H4 (cell line): ENCODE data around the gene HHIPL1. TPM values are rescaled to one million over a fixed set of nuclear protein-coding genes. Genes with fewer than 3 reads are reported as not detected.
"Not testable (repeated sequence)": the region's sequence is repeated elsewhere in the genome, so short reads cannot be mapped to it uniquely, and the experiment has no call there.

Source experiments
- DNase-seq: peaks from one replicate; pipeline ENCODE4 v3.0.0-alpha.2; 2015; ENCODE audit warnings: low spot score
- total RNA-seq: library from RNA; depleted of rRNA; stranded (reverse); fragments of >200 nt; shearing (Covaris generic); gene quantifications from 2 replicates; pipeline ENCODE4 v1.2.3, GENCODE V29; 2014

HHIPL1 gene
- total RNA-seq, 1 experiment from 2014 or later: 0.02 TPM

DNA sequence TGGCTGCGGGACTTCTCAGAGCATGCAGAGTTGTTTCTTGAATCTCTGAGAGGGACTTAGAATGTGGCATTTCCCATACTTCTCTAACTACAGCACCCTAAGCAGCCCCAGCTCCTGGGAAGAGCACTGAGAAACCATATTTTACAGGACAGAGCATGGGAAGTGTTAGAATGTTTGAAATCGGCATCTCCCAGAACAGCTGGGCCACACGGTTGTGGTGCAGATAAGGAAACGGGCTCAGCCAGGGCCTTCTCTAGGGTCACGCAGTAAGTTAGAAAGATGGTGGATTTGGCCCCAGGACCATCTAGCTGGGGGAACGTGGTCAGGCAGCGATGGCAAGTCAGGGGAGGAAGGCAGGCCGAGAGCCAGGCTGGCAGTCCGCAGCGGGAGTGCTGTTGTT is 10.5 kb upstream of the HHIPL1 start:
- no peak for DNase-seq

DNA sequence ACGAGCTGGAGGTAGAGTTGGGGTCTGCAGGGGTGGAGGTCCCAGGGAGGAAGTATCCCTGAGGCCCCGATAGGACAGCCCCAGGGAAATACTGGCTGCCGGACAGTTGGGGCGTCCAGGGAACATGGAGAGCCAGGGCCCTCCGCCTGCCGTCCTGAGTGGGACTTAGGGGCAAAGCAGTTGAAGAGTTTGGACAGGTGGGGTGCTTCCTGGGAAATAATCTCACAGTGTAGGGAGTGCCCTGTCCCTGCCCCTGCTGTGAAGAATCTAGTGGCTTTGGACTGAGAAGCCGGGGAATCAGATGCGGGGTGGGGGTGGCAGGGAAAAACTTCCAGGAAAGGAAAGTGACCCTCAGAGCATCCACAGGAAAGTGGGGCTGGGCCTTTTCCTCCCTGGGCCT is 9.8 kb upstream of the HHIPL1 start:
- no peak for DNase-seq

DNA sequence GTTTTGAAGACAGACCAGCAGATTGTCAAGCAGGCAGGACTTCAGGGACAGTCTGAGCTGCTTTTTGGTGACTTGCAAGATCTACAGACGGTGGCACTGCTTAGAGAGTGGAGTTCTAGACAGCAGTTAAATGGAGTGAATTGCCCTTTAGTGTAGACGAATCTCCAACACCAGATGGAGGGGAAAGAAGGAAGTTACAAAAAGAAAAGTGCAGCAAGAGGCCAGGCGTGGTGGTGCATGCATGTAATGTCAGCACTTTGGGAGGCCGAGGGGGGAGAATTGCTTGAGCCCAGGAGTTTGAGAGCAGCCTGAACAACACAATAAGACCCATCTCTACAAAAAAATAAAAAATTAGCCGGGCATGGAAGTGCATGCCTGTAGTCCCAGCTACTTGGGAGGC is 8.4 kb upstream of the HHIPL1 start:
- DNase-seq: no peak

DNA sequence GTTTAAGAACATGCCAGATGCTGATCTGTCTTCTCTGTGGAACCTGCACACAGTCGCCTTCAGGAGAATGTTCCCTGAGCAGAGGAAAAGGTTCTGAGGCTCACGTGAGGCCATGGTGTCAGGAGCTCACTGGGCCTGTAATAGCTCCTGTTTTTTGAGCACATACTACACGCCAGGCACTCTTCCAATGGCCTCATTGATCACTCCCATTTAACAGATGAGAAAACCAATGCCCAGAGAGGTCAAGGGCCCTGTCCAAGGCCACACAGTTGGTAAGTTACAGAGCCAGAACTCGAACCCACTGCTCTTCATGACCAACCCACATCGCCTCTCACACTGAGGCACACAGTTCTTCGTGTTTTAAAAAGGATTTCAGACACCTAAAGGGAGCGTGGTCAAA is 7.3 kb upstream of the HHIPL1 start:
- no peak for DNase-seq

DNA sequence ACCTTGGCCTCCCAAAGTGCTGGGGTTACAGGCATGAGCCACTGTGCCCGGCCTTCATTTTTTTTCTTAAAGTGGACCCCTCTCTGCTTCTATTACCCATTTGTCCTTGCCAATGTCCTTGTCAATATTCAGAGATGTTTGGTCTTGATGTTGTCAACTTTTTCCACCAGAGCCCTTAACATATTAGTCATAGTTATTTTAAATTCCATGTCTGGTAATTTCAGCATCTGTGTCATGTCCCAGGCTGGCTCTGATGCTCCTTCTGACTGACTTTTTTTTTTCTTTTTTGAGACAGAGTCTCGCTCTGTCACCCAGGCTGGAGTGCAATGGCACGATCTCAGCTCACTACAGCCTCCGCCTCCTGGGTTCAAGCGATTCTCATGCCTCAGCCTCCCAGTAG is 2.2 kb upstream of the HHIPL1 start:
- DNase-seq: not testable (repeated sequence)

DNA sequence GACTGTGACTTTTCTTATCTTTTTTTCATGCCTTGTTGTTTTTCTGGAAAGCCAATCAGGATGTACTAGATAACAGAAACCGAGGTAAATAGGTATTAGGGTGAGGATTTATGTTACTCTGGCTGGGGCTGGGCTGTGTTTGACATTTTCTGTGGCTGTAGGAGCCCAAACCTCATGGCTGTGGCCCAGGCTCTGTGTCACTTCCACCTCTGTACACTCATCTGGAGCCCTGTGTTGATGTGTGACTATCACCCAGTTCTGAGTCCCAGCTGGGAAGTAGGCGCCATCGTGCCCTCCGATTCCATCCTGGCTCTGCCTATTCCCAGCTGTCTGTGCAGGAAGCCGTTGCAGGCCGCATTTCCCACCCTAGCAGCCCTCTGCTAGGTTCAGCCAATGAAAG is 1.6 kb upstream of the HHIPL1 start:
- DNase-seq: no peak

DNA sequence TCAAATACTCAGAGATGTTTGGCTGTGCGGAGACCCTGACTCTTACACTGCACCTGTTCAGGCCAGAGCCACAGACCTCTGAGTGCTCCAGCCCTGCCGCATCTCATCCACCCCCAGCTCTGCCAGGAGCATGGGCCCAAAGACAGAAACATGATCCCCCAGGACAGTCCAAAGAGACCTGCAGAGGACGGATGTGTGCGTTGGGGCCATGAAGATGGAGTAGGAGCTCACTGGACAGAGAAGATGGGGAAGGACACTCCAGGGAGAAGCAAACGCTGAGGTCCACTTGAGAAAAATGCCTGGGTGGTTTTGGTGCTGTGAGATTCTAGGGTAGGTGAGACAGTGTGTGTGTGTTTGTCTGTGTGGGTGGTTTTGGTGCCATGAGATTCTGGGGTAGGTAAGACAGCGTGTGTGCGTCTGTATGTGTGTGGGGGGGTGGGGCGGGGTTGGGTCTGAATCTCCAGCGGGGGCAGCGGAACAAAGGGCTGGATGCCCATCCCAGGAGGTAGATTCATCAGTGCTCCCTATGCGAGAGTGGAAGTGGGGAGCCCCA is 818 bp upstream of the HHIPL1 start:
- DNase-seq: no peak

DNA sequence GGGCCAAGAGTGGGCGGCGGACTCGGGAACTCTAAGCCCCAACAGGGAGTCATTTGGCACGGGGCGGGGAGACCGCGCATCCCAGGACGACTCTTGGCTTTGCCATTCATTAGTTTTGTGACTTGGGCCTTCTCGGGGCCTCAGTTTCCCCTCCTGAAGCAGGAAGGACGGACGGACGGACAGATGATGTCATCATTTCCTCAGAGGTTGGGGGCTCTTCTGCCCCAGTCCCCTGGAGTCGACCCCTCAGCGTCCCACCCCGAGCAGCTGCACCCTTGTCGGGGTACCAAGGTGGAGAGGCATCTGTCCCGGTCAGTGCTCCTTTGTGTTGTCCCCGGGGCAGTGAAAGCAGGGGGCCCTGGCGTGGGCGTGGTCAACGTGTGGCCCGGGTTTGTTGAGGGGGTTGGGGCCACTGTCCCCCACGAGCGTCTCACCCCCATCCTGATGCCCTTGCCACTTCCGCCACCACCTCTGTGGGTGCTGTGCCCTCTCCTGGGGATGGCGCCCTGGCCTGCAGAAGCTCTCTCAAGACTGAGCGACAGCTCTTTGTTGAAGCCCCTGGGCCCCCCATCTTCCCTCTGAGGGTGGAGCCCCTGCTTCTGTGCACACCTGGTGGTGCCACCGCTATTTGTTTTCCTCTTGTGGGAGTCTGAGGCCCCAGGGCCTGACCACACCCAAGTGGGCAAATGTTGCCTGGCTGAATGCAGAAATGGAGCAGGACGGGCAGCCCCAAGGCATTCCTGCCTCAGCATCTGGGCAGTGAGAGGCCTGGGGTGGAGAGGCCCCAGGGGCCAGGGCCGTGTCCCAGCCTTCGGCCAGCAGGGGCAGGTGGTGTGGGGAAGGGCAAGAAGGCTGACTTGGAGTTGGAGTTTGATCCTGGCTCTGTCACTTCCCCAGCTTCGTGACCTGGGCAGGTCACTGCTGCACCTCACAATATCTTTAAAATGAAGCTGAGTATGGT is 896 bp downstream of the HHIPL1 start:
- DNase-seq: no peak

DNA sequence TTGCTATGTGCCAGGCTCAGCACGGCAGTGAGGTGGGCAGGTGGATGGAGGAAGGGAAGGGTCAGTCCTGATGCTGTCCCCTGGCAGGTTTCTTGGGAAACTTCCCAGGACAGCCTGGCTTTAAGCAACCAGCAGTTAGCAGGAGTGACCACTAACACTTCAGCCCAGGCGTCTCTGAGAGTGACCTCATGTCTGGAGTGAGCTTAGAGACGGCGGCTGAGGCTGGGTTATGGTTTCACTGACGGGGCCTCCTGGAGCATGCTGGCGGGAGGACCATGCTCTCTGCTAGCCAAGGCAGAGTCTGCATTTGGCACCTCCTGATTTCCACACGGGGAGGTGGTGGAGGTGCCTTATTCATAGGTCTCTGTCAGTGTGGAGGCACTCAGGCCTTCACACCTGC is 2.5 kb downstream of the HHIPL1 start:
- no peak for DNase-seq

DNA sequence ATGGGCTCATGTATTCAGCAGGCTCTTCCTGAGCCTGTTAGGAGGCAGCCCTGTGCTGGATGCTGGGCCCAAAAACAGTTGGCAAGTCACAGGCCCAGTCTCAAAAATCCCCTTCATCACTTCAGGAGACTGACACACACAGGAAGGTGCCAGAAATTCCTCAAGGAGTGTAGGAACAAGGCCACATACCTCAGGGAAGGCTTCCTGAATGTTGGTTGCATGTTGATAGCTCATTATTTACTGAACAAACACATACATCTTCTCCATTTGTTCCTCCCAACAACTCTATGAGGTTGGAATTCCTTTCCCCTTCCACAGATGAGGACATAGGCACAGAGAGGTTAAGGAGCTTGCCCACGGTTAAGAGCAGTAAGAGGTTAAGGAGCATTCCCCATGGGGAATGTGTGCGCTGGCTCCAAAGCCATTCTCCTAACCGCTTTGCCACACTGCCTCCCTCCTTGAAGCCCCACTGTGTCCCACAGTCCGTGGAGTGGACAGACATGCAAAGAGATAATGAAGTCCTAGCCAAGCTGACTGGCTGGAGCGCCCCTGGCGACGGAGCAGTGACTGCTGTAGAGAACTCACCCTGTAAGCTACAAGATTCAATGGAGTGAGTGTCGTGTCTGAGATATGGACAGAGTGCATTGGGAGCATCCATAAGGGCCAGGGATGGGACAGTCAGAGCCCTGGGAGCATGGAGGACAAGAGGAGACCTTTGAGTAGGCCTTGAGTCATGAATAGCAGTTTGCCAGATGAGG is 3.3 kb downstream of the HHIPL1 start:
- DNase-seq: no peak

DNA sequence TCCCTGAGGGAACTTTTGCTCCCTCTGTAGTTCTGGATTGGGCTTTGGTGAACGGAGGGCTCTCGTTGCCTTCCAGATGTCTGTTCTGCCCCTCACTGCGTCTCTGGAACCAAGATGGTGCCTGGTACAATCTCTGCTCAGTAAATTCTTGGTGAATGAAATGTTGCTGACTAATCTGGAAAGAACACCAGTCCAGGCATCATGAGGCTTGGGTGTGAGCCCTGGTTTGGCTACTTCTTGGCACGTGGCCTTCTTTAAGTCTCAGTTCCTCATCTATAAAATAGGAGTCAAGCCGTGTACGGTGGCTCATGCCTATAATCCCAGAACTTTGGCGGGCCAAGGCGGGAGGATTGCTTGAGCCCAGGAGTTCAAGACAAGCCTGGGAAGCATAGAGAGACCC is 4.3 kb downstream of the HHIPL1 start:
- DNase-seq: no peak

DNA sequence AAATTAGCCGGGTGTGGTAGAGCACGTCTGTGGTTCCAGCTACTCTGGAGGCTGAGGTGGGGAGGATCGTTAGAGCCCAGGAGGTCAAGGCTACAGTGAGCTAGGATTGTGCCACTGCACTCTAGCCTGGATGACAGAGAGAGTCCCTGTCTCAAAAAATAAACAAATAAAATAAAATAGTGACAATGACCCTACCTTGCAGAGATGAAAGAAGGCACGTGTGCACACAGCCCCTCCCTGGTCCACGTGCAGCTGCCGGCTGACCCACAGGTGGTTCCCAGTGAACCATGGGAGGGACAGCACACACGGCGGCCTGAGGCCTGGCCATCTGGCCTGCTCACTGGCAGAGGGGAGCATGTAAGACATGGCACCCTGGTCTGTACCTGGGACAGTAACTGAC is 4.7 kb downstream of the HHIPL1 start:
- DNase-seq: no peak

DNA sequence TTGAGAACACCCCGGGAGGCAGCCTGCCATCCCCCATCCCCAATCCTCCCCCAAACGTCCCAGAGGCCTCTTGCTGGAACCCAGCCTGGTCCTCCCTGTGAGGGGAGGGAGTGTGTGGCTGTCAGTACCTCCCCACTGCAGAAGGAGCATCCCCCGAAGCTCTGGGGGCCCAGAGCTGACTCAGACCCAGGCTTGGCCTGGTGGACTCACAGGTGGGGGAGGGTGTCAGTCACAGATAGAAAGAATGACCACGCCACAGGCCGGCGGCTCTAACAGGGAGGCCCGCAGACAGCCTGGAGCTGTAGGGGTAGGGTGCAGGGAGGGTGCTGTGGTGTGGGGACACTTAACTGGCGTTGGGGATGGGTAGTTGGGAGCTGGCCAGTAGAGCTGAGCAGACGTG is 5.3 kb downstream of the HHIPL1 start:
- DNase-seq: no peak

DNA sequence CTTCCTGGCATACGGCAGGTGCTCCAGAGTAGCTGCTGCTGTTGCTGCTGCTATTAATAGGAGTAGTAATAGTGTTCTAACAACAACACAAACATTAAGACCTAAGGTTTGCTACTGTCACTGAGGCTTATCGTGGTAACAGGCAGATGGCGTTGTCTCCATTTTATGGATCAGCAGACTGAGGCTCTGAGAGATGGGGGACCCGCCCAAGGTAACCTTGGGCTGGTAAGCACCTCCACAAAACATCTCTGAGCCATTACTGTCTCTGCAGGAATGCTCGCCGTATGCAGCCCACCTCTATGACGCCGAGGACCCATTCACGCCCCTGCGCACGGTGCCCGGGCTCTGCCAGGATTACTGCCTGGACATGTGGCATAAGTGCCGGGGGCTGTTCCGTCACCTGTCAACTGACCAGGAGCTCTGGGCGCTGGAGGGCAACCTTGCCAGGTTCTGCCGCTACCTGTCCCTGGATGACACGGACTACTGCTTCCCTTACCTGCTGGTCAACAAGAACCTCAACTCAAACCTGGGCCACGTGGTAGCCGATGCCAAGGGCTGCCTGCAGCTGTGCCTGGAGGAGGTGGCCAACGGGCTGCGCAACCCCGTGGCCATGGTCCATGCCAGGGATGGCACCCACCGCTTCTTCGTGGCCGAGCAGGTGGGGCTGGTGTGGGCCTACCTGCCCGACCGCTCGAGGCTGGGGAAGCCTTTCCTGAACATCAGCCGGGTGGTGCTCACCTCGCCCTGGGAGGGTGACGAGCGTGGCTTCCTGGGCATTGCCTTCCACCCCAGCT is 7.2 kb downstream of the HHIPL1 start:
- no peak for DNase-seq

DNA sequence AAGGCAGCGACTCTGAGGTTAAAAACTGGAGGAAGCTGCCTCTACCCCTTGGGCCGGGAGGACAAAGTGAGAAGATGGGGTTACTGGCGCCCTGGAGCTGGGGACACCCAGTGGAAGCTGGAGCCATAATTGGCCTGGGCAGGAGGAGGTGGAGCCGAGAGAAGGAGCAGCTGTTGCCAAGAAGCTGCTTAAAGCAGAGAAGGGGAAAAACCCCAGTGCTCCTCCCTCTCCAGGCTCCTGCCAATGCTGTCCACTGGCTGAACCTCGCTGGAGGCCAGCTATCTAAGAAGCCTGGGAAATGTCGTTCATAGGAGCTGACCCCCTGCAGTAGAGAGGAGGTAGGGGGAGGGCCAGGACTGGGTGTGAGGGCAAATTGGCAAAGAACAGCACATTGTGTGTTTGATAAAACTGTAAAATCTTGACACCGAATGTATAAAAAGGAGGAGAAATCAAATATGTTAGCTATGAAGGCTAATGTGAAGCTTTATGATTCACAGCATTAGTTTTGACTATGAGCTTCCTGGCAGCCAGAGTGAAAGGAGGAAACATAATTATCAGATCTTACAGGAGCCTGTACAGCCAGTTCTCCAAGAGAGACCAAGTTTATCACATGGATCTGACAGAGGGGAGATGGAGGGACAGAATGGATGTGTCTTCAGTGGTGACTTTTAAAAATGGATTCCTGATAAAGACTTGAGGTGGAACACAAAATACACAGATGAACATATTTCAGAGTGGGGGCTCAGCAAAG is 9.5 kb downstream of the HHIPL1 start:
- peak; percentile 69 for DNase-seq

DNA sequence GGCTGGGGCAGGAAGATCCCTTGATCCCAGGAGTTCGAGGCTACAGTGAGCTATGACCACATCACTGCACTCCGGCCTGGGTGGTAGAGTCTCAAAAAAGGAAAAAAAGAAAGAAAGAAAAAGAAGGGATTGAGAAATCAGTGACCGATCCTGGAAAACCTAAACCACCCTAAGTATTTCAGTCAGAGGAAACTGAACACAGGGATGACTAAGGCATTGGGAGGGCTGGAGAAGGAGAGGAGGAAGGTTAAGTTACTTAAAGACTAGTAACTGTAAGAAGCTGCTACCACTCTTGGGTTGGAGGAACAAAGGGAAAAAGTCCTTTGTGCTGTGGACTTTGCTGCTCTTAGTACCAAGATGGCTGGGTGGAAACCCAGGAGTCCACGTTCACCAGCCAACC is 10.6 kb downstream of the HHIPL1 start:
- no peak for DNase-seq

DNA sequence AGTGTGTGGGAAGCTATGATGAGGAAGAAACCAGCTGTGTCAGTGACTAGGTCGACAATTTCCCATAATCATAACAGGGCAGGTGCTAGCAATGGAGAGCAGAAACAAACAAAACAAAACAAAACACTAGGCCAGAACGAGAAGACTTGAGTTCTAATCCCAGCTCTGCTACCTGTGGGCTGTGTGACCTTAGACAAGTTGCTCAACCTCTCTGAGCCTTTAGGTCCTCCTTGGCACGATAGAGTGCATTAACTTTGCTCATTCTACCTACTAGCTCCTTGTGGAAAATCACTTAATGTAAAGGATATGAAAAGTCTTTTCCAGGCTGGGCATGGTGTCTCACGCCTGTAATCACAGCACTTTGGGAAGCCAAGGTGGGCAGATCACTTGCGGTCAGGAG is 11.2 kb downstream of the HHIPL1 start:
- DNase-seq: no peak

DNA sequence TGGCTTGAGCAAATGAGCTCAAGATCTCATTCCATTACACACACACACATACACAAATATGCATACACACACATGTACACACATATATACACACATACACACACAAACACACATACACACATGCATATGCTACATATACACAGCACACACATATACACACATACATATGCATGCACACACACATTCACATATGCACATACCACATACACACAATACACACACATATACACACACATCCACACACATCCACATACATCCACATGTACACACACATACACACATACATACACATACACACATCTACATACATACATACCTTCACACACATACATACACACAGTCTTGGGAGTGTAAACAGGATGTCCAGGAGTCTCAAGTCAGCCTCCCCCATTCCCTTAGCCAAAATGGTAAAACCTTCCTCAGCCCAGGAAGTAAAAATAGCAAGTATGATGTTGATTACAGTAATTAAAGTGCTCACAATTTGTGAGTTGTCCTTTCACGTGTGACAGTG is 12.8 kb downstream of the HHIPL1 start:
- DNase-seq: no peak

DNA sequence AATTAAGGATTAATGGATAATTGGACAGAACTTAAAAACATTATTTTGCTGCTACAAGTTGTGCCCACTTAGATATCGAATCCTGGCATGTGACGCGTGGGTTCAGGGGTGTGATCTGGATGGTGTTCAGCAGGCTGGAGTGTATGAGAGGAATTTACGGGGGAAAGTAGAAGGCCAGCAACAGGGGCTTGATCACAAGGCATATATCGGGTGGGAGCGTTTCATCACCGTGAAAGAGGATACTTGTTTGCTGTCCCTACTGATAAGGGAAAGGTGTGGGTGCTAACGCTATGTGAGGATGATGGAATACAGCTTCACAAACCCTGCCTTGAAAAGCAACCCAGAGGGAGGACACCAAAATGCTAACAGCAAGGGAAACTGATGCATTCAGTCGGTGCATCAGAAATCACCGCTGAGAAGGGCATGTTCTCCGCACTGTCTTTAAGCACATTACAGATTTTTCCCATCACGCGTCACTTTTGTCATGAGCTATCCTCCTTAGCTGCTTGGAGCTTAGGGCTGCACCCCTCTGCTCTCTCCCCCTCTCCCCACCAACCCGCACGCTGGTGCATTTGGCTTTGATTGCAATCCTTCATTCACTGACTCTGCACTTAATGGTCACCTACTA is 13.4 kb downstream of the HHIPL1 start:
- no peak for DNase-seq

DNA sequence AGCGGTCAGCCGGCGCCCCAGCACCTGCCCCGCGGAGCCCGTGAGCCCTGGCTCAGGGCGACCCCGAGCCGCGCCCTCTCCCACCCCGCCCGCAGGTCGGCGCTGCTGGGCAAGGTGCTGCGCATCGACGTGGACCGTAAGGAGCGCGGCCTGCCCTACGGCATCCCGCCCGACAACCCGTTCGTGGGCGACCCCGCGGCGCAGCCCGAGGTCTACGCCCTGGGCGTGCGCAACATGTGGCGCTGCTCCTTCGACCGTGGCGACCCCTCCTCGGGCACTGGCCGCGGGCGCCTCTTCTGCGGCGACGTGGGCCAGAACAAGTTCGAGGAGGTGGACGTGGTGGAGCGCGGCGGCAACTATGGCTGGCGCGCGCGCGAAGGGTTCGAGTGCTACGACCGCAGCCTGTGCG is 14.4 kb downstream of the HHIPL1 start:
- DNase-seq: no peak
